Measurements from ENCODE around the gene PACSIN2. TPM values are rescaled to one million over a fixed set of nuclear protein-coding genes. Genes with fewer than 3 reads are reported as not detected.

The PACSIN2 gene
- total RNA-seq, 4 donors from 2014 or later = 73.1 to 171 (median 107) TPM

- Histone ChIP-seq H3K4me3 (no peak overlapping the region), H3K9me3 (no peaks in the 10 kb centered on the region), H3K27ac (peak overlapping the region in 1 of 4 donors; percentile 5), H3K4me1 (peaks cover 0 to 29% (median 12%) of the 10 kb centered on the region in 3 donors), H3K27me3 (no peaks in the 10 kb centered on the region), H3K36me3 (peaks cover 0 to 72% of the 10 kb centered on the region in 2 donors)
- no peak for ATAC-seq
- 88 to 90% methylated on average over 4 to 16 of the region's 31 CpGs for WGBS, 2 donors (ENCODE audit: low coverage in 1 of 2)
- TF ChIP-seq POLR2AphosphoS5 (IDR thresholded peaks at IDR 0.05) (no peak), EP300 (IDR thresholded peaks at IDR 0.05) (no peak), POLR2A (IDR thresholded peaks at IDR 0.05) (no peak), CTCF (IDR thresholded peaks at IDR 0.05) (no peak)
Measured at GRCh38 chr22:42871146-42872050, 143.6 kb downstream of the PACSIN2 start.

GRCh38 chr22:42869888-42870480, 145.0 kb downstream of the PACSIN2 start:
- ATAC-seq = no peak
- Histone ChIP-seq H3K27ac (peak overlapping the region in 1 of 4 donors; percentile 72), H3K4me1 (peaks cover 0 to 29% (median 12%) of the 10 kb centered on the region in 3 donors), H3K27me3 (no peaks in the 10 kb centered on the region), H3K9me3 (no peaks in the 10 kb centered on the region), H3K4me3 (no peak overlapping the region), H3K36me3 (peaks cover 0 to 58% of the 10 kb centered on the region in 2 donors)
- WGBS, 2 donors (ENCODE audit: low coverage in 1 of 2) = 64 to 74% methylated on average over 7 of the region's 33 CpGs
- TF ChIP-seq POLR2AphosphoS5 (IDR thresholded peaks at IDR 0.05) = no peak
- TF ChIP-seq POLR2A (IDR thresholded peaks at IDR 0.05) = no peak
- no peak for TF ChIP-seq EP300 (IDR thresholded peaks at IDR 0.05)
- TF ChIP-seq CTCF (IDR thresholded peaks at IDR 0.05) = no peak

- Histone ChIP-seq H3K27ac (peak overlapping the region in 3 of 4 donors; percentile 58 to 72 (median 71)), H3K27me3 (no peaks in the 10 kb centered on the region), H3K4me1 (peaks cover 0 to 29% (median 12%) of the 10 kb centered on the region in 3 donors), H3K4me3 (no peak overlapping the region), H3K9me3 (no peaks in the 10 kb centered on the region), H3K36me3 (peaks cover 0 to 57% of the 10 kb centered on the region in 2 donors)
- WGBS, 2 donors (ENCODE audit: low coverage in 1 of 2) = 74 to 84% methylated on average over 3 to 5 of the region's 8 CpGs
- TF ChIP-seq EP300 (IDR thresholded peaks at IDR 0.05) (no peak), POLR2AphosphoS5 (IDR thresholded peaks at IDR 0.05) (no peak), POLR2A (IDR thresholded peaks at IDR 0.05) (no peak), CTCF (IDR thresholded peaks at IDR 0.05) (no peak)
- ATAC-seq = no peak
Measured at GRCh38 chr22:42869463-42869862, 145.5 kb downstream of the PACSIN2 start.

GRCh38 chr22:42868751-42869251, 146.1 kb downstream of the PACSIN2 start:
- H3K4me1 ChIP-seq = peaks cover 0 to 29% (median 12%) of the 10 kb centered on the region in 3 donors
- WGBS, 2 donors (ENCODE audit: low coverage in 1 of 2) = 14% methylated on average over 4 of the region's 16 CpGs; no CpG with 5 or more reads in 1 of the 2 donors
- H3K4me3 ChIP-seq = no peak overlapping the region
- H3K36me3 ChIP-seq = peaks cover 0 to 51% of the 10 kb centered on the region in 2 donors
- H3K9me3 ChIP-seq = no peaks in the 10 kb centered on the region
- H3K27ac ChIP-seq = peak overlapping the region in 3 of 4 donors; percentile 58 to 72 (median 71)
- TF ChIP-seq POLR2AphosphoS5 (IDR thresholded peaks at IDR 0.05) = no peak
- no peak for TF ChIP-seq CTCF (IDR thresholded peaks at IDR 0.05)
- TF ChIP-seq EP300 (IDR thresholded peaks at IDR 0.05) = no peak
- TF ChIP-seq POLR2A (IDR thresholded peaks at IDR 0.05) = no peak
- peak; percentile 74 for ATAC-seq
- no peaks in the 10 kb centered on the region for H3K27me3 ChIP-seq

Data from gastroesophageal sphincter (tissue), 4 donors.